HepG2 (cell line): ENCODE results near the gene SLC6A17. TPM values are rescaled to one million over a fixed set of nuclear protein-coding genes. Genes with fewer than 3 reads are reported as not detected.

ENCODE experiments used
- ATAC-seq: fragments of 200-7000 bp; cut with Tn5 transposase; 3 replicates; pipeline ENCODE4 v1.9.1; 2020; ENCODE audit warnings: mild to moderate bottlenecking, moderate library complexity
- BruUV-seq: library from RNA; stranded (reverse); fragments of 400-500 nt; replicated peaks from 2 replicates; lab custom pipeline; 2021; lab: Mats Ljungman, UMichigan
- CTCF ChIA-PET: fragments of 300-600 bp; formaldehyde crosslinking; extraction: SDS; loops from one replicate; lab custom pipeline; 2021; ENCODE audit warnings: low total read pairs, inconsistent platforms, low intra/inter-chr PET ratio; lab: Yijun Ruan, JAX
- POLR2A ChIA-PET: fragments of 350-600 bp; sonication (Branson Sonifier 250); formaldehyde crosslinking; loops from one replicate; lab custom pipeline; 2020; ENCODE audit warnings: antibody characterized with exemption, inconsistent platforms; lab: Yijun Ruan, JAX
- DNase-seq: peaks from one replicate; pipeline ENCODE4 v3.0.0-alpha.2; 2015; ENCODE audit warnings: low spot score
- FAIRE-seq: peaks from 3 replicates; lab custom pipeline; 2011; peaks lifted over from hg19 to GRCh38; lab: Jason Lieb, UNC
- H2AFZ ChIP-seq: one replicate; pipeline ENCODE4 v1.6.1; 2011; ENCODE audit warnings: low read length, inconsistent platforms
- H3K27ac ChIP-seq: fragments of 300-600 bp; 3 replicates; pipeline ENCODE4 v1.8.0; 2011; ENCODE audit warnings: mixed run types, mild to moderate bottlenecking, mixed read lengths, low read length, inconsistent platforms; ENCODE audit not compliant: insufficient read depth; ENCODE audit errors: extremely low read length
- H3K27me3 ChIP-seq, 2 experiments: fragments of 200-600 bp in 1 of 2; 2 replicates in 1 of 2; 3 replicates in 1 of 2; pipeline versions ENCODE4 v1.6.0 to v1.8.0; 2011; ENCODE audit warnings: low read length in 2 of 2, mild to moderate bottlenecking in 2 of 2, moderate library complexity in 2 of 2, inconsistent platforms in 1 of 2; ENCODE audit not compliant: insufficient read depth in 2 of 2, control insufficient read depth in 1 of 2
- H3K36me3 ChIP-seq, 2 experiments: fragments of 200-600 bp in 1 of 2; replicated peaks in 1 of 2; 2 replicates in 1 of 2; 3 replicates in 1 of 2; pipeline versions ENCODE4 v1.5.1 to v1.8.0; 2011; ENCODE audit warnings: low read length in 2 of 2, inconsistent platforms in 1 of 2; ENCODE audit not compliant: insufficient read depth in 2 of 2, control insufficient read depth in 1 of 2
- H3K4me1 ChIP-seq: 2 replicates; pipeline ENCODE4 v1.5.1; 2012; ENCODE audit warnings: low read length, inconsistent platforms; ENCODE audit not compliant: insufficient read depth
- H3K4me2 ChIP-seq: 2 replicates; pipeline ENCODE4 v1.6.0; 2011; ENCODE audit warnings: low read depth, low read length, inconsistent platforms
- H3K4me3 ChIP-seq, 3 experiments: fragments of 200-600 bp in 1 of 3; sonication (generic), shearing (Covaris generic) in 1 of 3; replicated peaks in 1 of 3; 2 replicates each; pipeline ENCODE4 v1.5.1; 2011 to 2016; ENCODE audit warnings: low read length in 3 of 3, inconsistent platforms in 2 of 3, low read depth in 2 of 3, mild to moderate bottlenecking in 2 of 3, control low read depth in 1 of 3, mixed read lengths in 1 of 3; ENCODE audit not compliant: insufficient read depth in 1 of 3
- H3K79me2 ChIP-seq: one replicate; pipeline ENCODE4 v1.6.1; 2011; ENCODE audit warnings: low read length, inconsistent platforms; ENCODE audit not compliant: insufficient read depth
- H3K9ac ChIP-seq: 2 replicates; pipeline ENCODE4 v1.6.0; 2011; ENCODE audit warnings: mild to moderate bottlenecking, low read depth, low read length, inconsistent platforms; ENCODE audit not compliant: insufficient read depth
- H3K9me3 ChIP-seq: 2 replicates; pipeline ENCODE4 v1.5.1; 2012; ENCODE audit warnings: mild to moderate bottlenecking, low read length
- H4K20me1 ChIP-seq: 2 replicates; pipeline ENCODE4 v1.6.0; 2011; ENCODE audit warnings: inconsistent platforms, mild to moderate bottlenecking, low read length, moderate library complexity; ENCODE audit not compliant: insufficient read depth
- KDM2A ChIP-seq: sonication (generic); formaldehyde crosslinking; IDR thresholded peaks from 2 replicates; pipeline ENCODE4 v1.4.0; 2020; ENCODE audit warnings: low read depth, missing genetic modification reagents, borderline replicate concordance
- RAD21 ChIP-seq: fragments of 450-650 bp; formaldehyde crosslinking; IDR thresholded peaks from 2 replicates; pipeline ENCODE4 v1.5.0; 2020; ENCODE audit warnings: mild to moderate bottlenecking
- SMC3 ChIP-seq: IDR thresholded peaks from 2 replicates; pipeline ENCODE4 v1.6.1; 2011; ENCODE audit warnings: low read length, improper control_type of control experiment
- STAG1 ChIP-seq: sonication (generic); formaldehyde crosslinking; IDR thresholded peaks from 2 replicates; pipeline ENCODE4 v1.4.0; 2020; ENCODE audit warnings: missing genetic modification reagents
- XRCC5 ChIP-seq: fragments of 200-400 bp; formaldehyde crosslinking; optimal IDR thresholded peaks from 2 replicates; pipeline ENCODE3; 2017; ENCODE audit warnings: mild to moderate bottlenecking, low read length
- ZBTB42 ChIP-seq: sonication (generic); formaldehyde crosslinking; IDR thresholded peaks from 2 replicates; pipeline ENCODE4 v1.5.0; 2020; ENCODE audit warnings: mild to moderate bottlenecking, missing genetic modification reagents
- ZNF788 ChIP-seq: sonication (generic); formaldehyde crosslinking; IDR thresholded peaks from 2 replicates; pipeline ENCODE4 v1.5.0; 2020; ENCODE audit warnings: mild to moderate bottlenecking, missing genetic modification reagents, borderline replicate concordance
- WGBS: methylation state at CpG from one replicate; pipeline ENCODE4 v1.1.6; 2017; ENCODE audit warnings: low lambda C conversion rate; 5-methylcytosine and 5-hydroxymethylcytosine counted together
- in situ Hi-C: cut with HindIII; loops from 2 replicates; pipeline ENCODE4 v1.10.0; 2017; ENCODE audit warnings: low pct_unique_long_range_greater_than_20kb; ENCODE audit not compliant: extremely low pct_ligation_motif_present
- intact Hi-C: fragments of 100-400 bp; cut with micrococcal nuclease; formaldehyde crosslinking; loops from one replicate; pipeline ENCODE4 v1.10.0; 2022; ENCODE audit not compliant: unreplicated experiment
- polyA plus RNA-seq, 8 experiments: library from polyadenylated mRNA; depleted of rRNA in 3 of 8; stranded (reverse) in 7 of 8; unstranded in 1 of 8; fragments of >200 nt; fragmentation: Illumina TruSeq in 4 of 8; extraction: Trizol in 4 of 8; gene quantifications; 2 replicates each; pipeline versions ENCODE4 v1.2.1 to v1.2.3, GENCODE V29; 2011 to 2016; ENCODE audit warnings: low read depth in 4 of 8, missing spikeins in 1 of 8, mixed read lengths in 1 of 8; ENCODE audit not compliant: insufficient read depth in 1 of 8
- total RNA-seq, 5 experiments: library from RNA; depleted of rRNA; stranded (reverse); fragments of >200 nt; fragmentation: Illumina TruSeq; extraction: Trizol; gene quantifications; 2 replicates each; pipeline ENCODE4 v1.2.3, GENCODE V29; 2016; ENCODE audit warnings: low read depth in 1 of 5
- TF ChIP-seq, protein P1 (sequence below): sonication (generic); formaldehyde crosslinking; IDR thresholded peaks from 2 replicates; pipeline ENCODE4 v1.9.0; 2022; ENCODE audit warnings: missing genetic modification reagents, mild to moderate bottlenecking, borderline replicate concordance
- TF ChIP-seq, protein P2 (sequence below): sonication (generic); formaldehyde crosslinking; IDR thresholded peaks from 2 replicates; pipeline ENCODE4 v1.5.0; 2020; ENCODE audit warnings: mild to moderate bottlenecking, missing genetic modification reagents, moderate library complexity
- TF ChIP-seq, protein P3 (sequence below): sonication (generic); formaldehyde crosslinking; IDR thresholded peaks from 2 replicates; pipeline ENCODE4 v1.5.1; 2020; ENCODE audit warnings: mild to moderate bottlenecking, moderate library complexity, missing genetic modification reagents
- TF ChIP-seq, protein P4 (sequence below): sonication (generic); formaldehyde crosslinking; IDR thresholded peaks from 2 replicates; pipeline ENCODE4 v1.5.1; 2020; ENCODE audit warnings: mild to moderate bottlenecking, missing genetic modification reagents, moderate library complexity

Gene SLC6A17
- total and polyA plus RNA-seq, 2 of the 13 experiments (the other 11 are each of a cell fraction or from before 2014, with no cell fraction given), result not detected

DNA sequence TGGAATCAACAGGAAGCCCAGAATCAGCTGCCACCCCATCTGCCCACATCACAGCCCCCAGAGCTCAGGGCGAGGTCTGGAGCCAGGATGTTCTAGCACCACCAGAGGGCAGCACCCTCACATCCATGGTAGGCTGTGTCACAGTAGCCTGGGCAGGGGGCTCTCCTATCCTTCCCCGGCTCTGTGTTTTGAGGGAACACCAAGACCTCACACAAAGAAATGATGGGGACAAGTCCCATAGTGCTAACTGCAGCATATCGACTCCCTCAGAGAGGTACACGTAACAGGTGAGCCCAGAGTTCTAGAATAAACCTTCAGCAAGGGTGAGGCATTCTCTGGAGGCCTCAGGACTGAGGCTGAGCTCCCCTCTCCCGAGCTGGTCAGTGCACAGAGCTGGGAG, 57.5 kb downstream of the SLC6A17 start:
- peak; percentile 31 for DNase-seq
- Histone ChIP-seq H3K4me2 (no peak overlapping the region), H3K9me3 (no peaks in the 10 kb centered on the region), H3K4me1 (peaks cover 10% of the 10 kb centered on the region), H3K27ac (no peak overlapping the region)
- intact Hi-C loops (loop anchor here (1.0 kb wide), 1 partner anchor 105 kb away; no protein-coding TSS in a partner anchor), in situ Hi-C loops (loop anchor here (5.0 to 10.0 kb wide), 2 partner anchors 104 to 287 kb away; no protein-coding TSS in a partner anchor)
- CTCF ChIA-PET, result interaction anchor here (0.8 to 4.1 kb wide), 5 partner anchors 102 to 289 kb away, joined by 3 to 57 read pairs (median 4); no protein-coding TSS in a partner anchor
- no CpG with 5 or more reads among the region's 5 CpGs for WGBS
- peak; percentile 78 for TF ChIP-seq SMC3
- TF ChIP-seq, protein P1, sequence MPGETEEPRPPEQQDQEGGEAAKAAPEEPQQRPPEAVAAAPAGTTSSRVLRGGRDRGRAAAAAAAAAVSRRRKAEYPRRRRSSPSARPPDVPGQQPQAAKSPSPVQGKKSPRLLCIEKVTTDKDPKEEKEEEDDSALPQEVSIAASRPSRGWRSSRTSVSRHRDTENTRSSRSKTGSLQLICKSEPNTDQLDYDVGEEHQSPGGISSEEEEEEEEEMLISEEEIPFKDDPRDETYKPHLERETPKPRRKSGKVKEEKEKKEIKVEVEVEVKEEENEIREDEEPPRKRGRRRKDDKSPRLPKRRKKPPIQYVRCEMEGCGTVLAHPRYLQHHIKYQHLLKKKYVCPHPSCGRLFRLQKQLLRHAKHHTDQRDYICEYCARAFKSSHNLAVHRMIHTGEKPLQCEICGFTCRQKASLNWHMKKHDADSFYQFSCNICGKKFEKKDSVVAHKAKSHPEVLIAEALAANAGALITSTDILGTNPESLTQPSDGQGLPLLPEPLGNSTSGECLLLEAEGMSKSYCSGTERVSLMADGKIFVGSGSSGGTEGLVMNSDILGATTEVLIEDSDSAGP (CRISPR knock-in tag), result 0 out of 2 replicates have a peak, but pooled peaks have one; percentile 15
- TF ChIP-seq, protein P2, sequence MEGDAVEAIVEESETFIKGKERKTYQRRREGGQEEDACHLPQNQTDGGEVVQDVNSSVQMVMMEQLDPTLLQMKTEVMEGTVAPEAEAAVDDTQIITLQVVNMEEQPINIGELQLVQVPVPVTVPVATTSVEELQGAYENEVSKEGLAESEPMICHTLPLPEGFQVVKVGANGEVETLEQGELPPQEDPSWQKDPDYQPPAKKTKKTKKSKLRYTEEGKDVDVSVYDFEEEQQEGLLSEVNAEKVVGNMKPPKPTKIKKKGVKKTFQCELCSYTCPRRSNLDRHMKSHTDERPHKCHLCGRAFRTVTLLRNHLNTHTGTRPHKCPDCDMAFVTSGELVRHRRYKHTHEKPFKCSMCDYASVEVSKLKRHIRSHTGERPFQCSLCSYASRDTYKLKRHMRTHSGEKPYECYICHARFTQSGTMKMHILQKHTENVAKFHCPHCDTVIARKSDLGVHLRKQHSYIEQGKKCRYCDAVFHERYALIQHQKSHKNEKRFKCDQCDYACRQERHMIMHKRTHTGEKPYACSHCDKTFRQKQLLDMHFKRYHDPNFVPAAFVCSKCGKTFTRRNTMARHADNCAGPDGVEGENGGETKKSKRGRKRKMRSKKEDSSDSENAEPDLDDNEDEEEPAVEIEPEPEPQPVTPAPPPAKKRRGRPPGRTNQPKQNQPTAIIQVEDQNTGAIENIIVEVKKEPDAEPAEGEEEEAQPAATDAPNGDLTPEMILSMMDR (CRISPR knock-in tag), result peak; percentile 91
- peak; percentile 31 for TF ChIP-seq XRCC5
- peak; percentile 78 for TF ChIP-seq RAD21 (CRISPR knock-in tag)
- TF ChIP-seq, protein P3, sequence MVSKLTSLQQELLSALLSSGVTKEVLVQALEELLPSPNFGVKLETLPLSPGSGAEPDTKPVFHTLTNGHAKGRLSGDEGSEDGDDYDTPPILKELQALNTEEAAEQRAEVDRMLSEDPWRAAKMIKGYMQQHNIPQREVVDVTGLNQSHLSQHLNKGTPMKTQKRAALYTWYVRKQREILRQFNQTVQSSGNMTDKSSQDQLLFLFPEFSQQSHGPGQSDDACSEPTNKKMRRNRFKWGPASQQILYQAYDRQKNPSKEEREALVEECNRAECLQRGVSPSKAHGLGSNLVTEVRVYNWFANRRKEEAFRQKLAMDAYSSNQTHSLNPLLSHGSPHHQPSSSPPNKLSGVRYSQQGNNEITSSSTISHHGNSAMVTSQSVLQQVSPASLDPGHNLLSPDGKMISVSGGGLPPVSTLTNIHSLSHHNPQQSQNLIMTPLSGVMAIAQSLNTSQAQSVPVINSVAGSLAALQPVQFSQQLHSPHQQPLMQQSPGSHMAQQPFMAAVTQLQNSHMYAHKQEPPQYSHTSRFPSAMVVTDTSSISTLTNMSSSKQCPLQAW (CRISPR knock-in tag), result peak; percentile 31; the same call in 1 of the 2 replicates
- peak; percentile 92 for TF ChIP-seq STAG1 (CRISPR knock-in tag)
- TF ChIP-seq ZBTB42 (CRISPR knock-in tag), result no peak
- no peak for TF ChIP-seq KDM2A
- TF ChIP-seq ZNF788 (CRISPR knock-in tag), result 0 out of 2 replicates have a peak, but pooled peaks have one; percentile 22
- TF ChIP-seq, protein P4, sequence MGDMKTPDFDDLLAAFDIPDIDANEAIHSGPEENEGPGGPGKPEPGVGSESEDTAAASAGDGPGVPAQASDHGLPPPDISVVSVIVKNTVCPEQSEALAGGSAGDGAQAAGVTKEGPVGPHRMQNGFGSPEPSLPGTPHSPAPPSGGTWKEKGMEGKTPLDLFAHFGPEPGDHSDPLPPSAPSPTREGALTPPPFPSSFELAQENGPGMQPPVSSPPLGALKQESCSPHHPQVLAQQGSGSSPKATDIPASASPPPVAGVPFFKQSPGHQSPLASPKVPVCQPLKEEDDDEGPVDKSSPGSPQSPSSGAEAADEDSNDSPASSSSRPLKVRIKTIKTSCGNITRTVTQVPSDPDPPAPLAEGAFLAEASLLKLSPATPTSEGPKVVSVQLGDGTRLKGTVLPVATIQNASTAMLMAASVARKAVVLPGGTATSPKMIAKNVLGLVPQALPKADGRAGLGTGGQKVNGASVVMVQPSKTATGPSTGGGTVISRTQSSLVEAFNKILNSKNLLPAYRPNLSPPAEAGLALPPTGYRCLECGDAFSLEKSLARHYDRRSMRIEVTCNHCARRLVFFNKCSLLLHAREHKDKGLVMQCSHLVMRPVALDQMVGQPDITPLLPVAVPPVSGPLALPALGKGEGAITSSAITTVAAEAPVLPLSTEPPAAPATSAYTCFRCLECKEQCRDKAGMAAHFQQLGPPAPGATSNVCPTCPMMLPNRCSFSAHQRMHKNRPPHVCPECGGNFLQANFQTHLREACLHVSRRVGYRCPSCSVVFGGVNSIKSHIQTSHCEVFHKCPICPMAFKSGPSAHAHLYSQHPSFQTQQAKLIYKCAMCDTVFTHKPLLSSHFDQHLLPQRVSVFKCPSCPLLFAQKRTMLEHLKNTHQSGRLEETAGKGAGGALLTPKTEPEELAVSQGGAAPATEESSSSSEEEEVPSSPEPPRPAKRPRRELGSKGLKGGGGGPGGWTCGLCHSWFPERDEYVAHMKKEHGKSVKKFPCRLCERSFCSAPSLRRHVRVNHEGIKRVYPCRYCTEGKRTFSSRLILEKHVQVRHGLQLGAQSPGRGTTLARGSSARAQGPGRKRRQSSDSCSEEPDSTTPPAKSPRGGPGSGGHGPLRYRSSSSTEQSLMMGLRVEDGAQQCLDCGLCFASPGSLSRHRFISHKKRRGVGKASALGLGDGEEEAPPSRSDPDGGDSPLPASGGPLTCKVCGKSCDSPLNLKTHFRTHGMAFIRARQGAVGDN, result peak; percentile 24; the same call in 1 of the 2 replicates
- TF ChIP-seq, all 625 proteins: peak for 9
- no peak overlapping the region for H2AFZ ChIP-seq
- no peaks in the 10 kb centered on the region for H3K79me2 ChIP-seq
- H3K9ac ChIP-seq, result no peak overlapping the region
- POLR2A ChIA-PET, result interaction anchor here (1.0 to 1.2 kb wide), 2 partner anchors 131 to 252 kb away, joined by 4 to 9 read pairs; partner anchors contain the start of gene RBM15
- H3K36me3 ChIP-seq, result no peaks in the 10 kb centered on the region
- FAIRE-seq (peak; percentile 68), ATAC-seq (peak; percentile 76)
- no peaks in the 10 kb centered on the region for H4K20me1 ChIP-seq
- H3K27me3 ChIP-seq, result peaks cover 6 to 50% of the 10 kb centered on the region in 2 experiments; a peak in 3 of 5 replicates
- no TSS peak for BruUV-seq
- no peak overlapping the region for H3K4me3 ChIP-seq
